Sigmoid colon (tissue), 4 donors: ENCODE measurements around the gene CTSO.

Experiments
- POLR2A ChIP-seq, 2 donors: fragments of 450-650 bp; IDR thresholded peaks; one replicate each; pipeline ENCODE4 v1.6.1; 2016; ENCODE audit warnings: antibody characterized with exemption in 2 of 2, mild to moderate bottlenecking in 2 of 2, moderate library complexity in 2 of 2
- POLR2AphosphoS5 ChIP-seq, 4 donors: sonication (generic); formaldehyde crosslinking; IDR thresholded peaks; one replicate each; pipeline ENCODE4 v1.6.1; 2017; ENCODE audit warnings: antibody characterized with exemption in 4 of 4

DNA sequence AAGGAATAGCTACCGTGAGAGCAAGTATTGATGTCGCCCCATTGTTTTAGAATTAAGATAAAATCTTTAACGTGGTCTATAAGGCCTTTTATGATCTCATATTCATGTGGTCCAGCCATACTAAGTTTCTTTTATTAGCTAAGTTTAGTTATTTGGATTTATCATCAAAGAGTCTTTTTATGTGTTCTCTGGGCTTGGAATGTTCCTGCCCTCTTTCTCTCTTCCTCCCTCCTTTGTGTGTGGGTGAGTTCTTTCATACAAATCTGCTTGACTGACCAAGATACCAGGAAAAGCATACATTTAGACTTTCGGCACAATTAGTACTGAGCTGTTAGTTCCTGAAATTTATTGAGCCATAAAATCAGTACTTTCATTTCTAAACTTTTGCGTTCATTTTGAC, 38.9 kb downstream of the CTSO start:
- TF ChIP-seq POLR2A (IDR thresholded peaks at IDR 0.05) (no peak), POLR2AphosphoS5 (IDR thresholded peaks at IDR 0.05) (no peak)
